Fibroblast of villous mesenchyme (primary cell): ENCODE results near the gene ANKRD49. TPM values are rescaled to one million over a fixed set of nuclear protein-coding genes. Genes with fewer than 3 reads are reported as not detected.
"Not testable (repeated sequence)": the region's sequence is repeated elsewhere in the genome, so short reads cannot be mapped to it uniquely, and the experiment has no call there.

Experiments used
- DNase-seq: peaks from one replicate; pipeline ENCODE4 v3.0.0-alpha.2; 2010; ENCODE audit warnings: low read depth
- H3K4me3 ChIP-seq: 2 replicates; pipeline ENCODE4 v1.5.1; 2011; ENCODE audit warnings: low read depth, mild to moderate bottlenecking, low read length
- CTCF ChIP-seq: IDR thresholded peaks from 2 replicates; pipeline ENCODE4 v1.5.1; 2012; ENCODE audit warnings: low read depth, mild to moderate bottlenecking, low read length; ENCODE audit not compliant: insufficient read depth
- total RNA-seq: library from RNA; depleted of rRNA; stranded (reverse); fragments of >200 nt; gene quantifications from 2 replicates; pipeline ENCODE4 v1.2.3, GENCODE V29; 2012

The ANKRD49 gene
- total RNA-seq, 1 donor = 14.2 TPM

GRCh38 chr11:94501522-94501921 is 7.7 kb downstream of the ANKRD49 start:
- H3K4me3 ChIP-seq = no peak overlapping the region
- DNase-seq = no peak
- TF ChIP-seq CTCF = no peak

DNA sequence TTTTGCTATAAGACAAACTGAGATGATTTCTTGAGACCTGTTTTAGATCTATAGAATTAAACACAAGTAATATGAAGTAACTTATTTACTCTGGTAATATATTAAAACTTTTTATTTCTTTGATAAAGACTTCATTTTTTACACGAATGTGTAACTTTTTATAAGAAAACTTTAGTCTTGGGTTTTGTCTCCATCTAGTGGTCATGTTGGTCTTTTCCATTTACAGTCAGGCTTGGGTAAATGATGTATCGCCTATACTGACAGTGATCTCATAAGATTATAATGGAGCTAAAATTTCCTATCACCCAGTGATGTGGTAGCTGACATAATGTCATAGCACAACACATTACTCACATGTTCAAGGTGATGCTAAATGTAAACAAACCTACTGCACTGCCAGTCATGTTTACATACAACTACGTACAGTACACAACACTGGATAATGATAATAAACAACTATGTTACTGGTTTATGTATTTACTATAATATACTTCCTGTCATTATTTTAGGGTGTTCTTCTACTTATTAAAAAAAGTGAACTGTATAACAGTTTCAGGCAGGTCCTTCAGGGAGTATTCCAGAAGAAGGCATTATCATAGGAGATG is 11.0 kb downstream of the ANKRD49 start:
- H3K4me3 ChIP-seq = no peak overlapping the region
- DNase-seq = peak; percentile 66
- TF ChIP-seq CTCF = peak; percentile 65

- not testable (repeated sequence) for H3K4me3 ChIP-seq, DNase-seq
Measured at GRCh38 chr11:94506513-94506912, 12.7 kb downstream of the ANKRD49 start.

DNA sequence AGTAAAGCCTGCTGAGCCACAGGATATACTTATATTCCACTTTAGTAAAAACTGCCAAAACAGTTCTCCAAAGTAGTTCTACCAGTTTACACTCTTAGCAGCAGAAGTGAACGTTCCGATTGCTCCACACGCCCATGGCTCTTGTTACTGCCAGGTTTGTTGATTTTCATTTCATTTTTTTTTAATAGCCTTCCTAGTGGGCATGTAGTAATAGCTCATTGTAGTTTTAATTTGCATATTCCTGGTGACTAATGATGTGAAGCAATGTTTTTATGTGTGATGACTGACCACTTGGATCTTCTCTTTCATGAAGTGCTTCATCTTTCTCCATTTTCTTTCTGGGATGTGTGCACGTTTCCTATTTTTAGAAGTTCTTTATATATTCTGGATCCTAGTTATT is 13.7 kb downstream of the ANKRD49 start:
- DNase-seq = no peak
- TF ChIP-seq CTCF = no peak
- H3K4me3 ChIP-seq = no peak overlapping the region

- DNase-seq = peak; percentile 24
- no peak for TF ChIP-seq CTCF
- peak within 1 kb of the TSS; percentile 61 for H3K4me3 ChIP-seq
Measured at GRCh38 chr11:94511932-94512781, 18.4 kb downstream of the ANKRD49 start, which contains the start of gene C11orf97. C11orf97 (plus strand) TSS chr11:94512461; CDS start chr11:94512529, 68 bp downstream.

DNA sequence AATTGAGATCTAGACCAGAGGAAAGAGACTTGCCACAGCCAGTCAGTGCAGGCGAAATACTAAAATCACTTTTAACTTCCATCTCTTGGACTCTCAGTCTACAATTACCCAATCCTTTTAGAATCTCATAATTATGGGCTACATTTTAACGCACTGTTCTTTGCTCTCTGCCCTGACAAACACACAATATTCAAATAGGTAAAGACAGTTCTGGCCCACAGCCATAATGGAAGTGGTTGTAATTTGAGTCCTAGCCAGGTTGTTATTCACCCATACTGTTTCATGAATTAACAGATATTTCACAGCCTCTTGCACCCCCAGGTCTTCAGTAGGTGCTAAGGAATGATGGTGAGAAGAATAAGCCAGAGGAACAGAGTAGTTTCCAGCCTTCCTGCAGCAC is 19.3 kb downstream of the ANKRD49 start:
- no peak for DNase-seq
- no peak overlapping the region for H3K4me3 ChIP-seq
- TF ChIP-seq CTCF = no peak

- H3K4me3 ChIP-seq = no peak overlapping the region
- no peak for TF ChIP-seq CTCF
- no peak for DNase-seq
Measured at GRCh38 chr11:94515398-94515797, 21.6 kb downstream of the ANKRD49 start.
